Hematopoietic multipotent progenitor cell treated with erythropoietin and hydrocortisone succinate and interleukin-3 and kit ligand, for 4 days (in vitro differentiated cells): Measurements from ENCODE around the gene CNRIP1.
"Not testable (repeated sequence)": the region's sequence is repeated elsewhere in the genome, so short reads cannot be mapped to it uniquely, and the experiment has no call there.

Experiments
- DNase-seq: peaks from one replicate; pipeline ENCODE4 v3.0.0-alpha.2; 2015

The CNRIP1 gene, protein sequence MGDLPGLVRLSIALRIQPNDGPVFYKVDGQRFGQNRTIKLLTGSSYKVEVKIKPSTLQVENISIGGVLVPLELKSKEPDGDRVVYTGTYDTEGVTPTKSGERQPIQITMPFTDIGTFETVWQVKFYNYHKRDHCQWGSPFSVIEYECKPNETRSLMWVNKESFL

DNA sequence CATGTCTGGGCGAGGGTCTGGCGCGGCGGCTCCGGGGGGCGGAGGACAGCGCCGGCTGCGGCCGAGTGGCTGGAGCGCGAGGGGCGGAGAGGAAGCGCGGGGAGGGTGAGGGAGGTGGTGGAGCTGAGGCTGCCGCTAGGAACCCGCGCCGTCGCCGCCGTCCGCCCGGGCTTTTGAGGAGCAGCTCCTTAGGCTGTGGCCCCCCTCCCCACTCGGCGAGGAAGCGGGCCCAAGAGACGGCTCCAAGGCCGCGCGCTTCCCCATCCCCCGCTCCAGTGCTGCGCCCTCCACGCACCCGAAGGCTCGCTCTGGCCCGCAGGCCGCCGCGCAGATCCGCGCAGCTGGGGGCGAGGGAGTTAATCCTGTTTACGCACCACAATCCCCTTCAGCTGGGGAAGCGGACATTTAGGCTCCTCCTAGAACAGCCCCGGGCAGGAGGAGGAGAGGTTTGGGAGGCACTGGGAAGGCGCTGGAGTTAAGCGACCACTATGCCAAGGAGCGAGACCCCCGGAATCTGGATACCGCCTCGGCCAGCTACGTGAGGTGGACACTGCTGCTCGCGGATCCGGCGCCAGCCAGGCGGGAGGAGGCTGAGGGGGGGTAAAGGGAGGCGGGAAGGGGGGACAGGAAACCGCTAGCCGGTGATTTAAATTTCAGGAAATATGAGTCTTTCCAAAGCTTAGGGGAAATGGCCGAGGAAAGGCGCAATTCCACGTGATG, at the start of gene CNRIP1:
CNRIP1 (minus strand) TSS at position 552 of the 720 bp plus-strand sequence; CDS start at position 3, 549 bp downstream.
- peak; percentile 78 for DNase-seq

DNA sequence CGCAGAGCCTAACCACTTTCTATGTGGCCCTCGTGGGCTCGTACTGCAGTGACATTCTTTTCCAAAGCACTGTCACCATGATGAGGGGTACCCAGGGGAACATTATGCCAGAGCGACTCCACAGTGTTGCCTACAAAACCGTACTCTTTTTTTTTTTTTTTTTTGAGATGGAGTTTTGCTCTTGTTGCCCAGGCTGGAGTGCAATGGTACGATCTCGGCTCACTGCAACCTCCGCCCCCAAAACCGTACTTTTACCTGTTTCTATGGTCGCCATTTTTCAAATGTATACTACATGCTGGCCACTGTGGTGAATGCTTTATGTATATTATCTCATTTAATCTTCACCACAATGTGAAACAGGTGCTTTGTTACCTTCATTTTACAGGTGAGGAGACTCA, 49.6 kb upstream of the CNRIP1 start:
- no peak for DNase-seq

DNA sequence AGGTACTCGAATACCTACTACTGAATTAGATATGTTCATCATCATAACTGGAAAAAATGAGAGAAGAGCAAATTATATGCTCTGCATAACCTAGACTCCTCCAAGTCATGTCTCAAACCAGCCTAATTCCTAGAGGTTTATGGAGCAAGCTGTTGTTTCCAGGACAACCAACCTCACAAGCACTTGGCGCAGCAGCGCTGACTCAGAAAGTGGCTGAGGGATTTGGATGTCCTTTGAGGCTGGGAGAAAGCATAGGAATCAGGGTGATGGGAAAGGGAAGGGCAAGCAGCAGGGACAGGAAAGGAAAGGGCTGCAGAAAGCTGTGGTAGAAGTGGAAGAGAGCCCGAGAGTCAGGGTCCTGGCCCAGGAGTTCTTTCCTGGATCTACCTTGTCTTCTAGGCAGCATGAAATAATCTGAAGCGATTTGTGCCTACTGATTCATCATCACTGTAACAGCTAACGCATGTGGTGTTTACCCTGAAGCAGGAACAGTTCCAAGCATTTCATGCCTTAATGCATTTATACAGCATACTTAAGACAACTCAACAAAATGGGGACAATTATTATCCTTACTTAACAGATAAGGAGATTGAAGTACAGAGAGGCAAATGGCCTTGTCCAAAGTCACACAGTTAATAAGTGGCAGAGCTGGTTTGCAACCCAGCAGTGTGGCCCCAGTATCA, 49.0 kb upstream of the CNRIP1 start:
- DNase-seq: no peak

DNA sequence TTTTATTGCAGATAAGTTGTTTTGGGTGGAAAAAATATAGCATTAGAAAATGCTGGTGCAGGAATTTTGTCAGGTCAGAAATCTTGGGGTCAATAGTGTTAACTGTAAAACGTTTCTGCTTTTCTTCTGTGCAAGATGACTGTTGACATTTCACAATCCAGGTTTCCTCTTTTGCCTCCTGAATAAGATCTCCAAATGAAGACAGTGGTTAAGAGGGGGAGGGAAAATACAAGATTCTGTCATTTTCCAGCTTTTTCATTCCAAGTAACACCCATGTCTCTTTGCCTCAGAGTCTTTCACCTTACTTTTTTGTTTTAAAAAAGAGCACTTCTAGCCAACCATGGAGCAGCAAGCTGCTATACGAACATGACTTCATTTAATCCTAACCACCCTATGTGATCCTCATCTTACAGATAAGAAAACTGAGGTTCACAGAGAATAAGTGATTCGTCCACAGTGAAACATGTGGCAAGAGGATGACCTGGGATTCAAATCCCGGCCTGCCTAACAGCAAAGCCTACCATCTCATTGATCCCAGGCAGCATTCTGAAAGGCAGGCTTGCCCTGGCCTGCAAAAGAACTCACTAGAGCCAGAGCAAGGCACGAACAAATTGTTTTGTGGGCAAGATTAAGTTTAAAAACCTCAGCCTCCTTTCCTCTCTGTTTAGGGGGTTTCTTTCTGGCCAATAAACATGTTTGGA, 48.4 kb upstream of the CNRIP1 start:
- DNase-seq: peak; percentile 71

DNA sequence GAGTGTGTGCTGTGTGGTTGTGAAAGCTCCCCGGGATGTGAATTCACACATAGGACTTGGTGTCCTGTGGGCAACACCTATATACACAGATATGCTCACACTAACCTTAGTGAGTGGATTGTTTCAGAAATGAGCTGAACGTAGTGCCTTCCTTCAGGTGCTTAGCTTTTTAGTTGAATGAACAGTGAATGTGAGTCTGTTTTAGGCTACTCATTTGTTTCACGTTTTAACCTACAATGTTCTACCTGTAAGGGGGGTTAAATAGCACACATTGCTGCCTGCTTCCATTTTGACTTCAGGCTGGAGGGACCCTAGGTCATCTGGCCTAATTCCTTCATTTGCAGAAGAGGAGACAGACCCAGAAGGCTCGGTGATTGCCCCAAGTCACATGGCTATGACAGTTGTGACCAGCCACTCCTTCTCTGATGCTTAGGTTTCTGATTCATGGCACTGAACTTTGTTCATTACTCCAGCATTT, 46.4 kb upstream of the CNRIP1 start:
- DNase-seq: peak; percentile 71

DNA sequence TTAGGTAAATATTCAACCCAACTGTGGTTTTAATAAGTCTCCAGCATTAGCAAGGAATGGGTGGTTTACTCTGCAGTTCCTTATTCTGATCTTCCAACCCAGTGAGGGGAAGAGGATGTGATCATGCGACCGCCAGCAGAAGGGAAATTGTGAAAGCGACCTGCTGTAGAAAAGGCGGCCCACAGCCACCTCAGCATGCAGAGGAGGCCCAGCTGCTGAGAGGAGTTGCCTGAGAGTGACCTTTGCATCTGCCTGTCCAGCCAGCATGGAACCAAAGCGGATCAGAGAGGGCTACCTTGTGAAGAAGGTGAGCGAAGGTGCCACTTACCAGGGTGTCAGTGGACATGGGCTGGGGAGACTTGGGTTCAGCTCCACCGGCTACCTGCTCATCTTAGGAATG, 45.3 kb upstream of the CNRIP1 start, which contains the start of gene PLEK:
PLEK (plus strand) TSS at position 196 of the 400 bp plus-strand sequence; CDS start at position 266, 70 bp downstream.
- DNase-seq: peak; percentile 93

DNA sequence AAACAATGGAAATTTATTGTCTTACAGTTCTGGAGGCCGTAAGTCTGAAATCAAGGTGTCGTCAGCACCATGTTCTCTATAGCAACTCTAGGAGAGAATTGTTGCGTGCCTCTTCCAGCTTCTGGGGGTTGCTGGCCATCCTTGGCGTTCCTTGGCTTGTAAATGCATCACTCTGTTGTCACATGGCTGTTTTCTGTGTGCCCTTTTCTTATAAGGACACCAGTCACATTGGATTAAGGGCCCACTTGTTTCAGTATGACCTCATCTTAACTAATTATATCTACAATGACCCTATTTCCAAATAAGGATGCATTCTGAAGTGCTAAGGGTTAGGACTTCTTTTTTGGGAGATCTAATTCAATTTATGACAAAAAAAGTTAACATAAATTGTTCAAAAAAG, 44.0 kb upstream of the CNRIP1 start:
- no peak for DNase-seq

DNA sequence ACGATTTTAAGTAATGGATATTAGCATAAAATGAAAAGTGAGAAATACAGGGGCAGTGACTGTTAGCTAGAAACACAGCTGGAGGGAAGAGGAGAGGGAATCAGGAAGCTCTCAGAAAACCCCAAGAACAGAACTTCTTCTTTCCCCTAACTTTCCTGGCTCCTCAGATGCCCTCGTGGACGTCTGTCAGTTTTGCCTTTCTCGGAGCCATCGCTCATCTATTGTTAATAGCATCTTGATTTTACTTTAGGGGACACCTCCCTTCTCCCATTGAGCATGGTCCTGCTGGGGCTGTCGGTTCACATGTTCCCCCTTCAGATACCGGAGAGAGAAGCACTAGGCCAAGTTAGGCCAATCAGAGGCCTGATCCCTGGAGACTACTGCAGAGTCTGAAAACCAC, 43.0 kb upstream of the CNRIP1 start:
- peak; percentile 42 for DNase-seq

DNA sequence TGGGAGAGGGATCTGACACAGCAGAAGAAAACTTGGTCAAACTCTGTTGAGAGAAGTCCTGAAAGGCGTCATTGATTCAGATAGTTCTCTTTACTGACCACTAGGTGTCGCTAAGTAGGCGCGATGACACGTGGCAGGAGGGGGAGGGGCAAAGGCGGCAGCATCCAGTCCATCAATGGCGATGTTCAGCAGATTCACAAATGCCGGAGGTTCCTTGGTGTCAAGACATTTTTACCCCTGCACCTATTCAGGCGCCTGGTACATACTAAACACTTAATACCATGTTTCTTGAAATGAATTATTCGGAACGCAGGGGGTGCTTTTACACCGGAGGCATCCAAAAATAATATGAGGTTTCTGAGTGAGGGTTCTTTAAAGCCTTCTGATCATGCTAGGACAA, 42.3 kb upstream of the CNRIP1 start:
- peak; percentile 95 for DNase-seq

DNA sequence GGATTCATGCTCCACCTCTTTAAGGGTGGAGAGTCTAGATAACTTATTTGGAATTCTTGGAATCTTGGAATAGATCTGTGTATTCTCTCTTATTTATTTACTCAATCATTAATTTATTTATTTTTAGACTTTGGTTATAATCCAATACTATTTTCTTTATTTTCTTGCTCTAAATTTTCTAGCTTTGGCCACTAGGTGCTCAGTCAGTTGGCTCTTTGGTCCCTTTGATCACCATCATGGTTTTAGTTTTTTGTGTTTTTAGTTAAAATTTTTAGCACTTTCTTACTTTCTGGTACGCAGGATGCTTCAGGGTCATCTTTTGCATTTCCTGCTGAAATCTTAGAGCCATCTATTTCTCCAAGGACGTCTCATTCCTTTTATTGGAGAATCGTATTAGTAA, 40.1 kb upstream of the CNRIP1 start:
- DNase-seq: peak; percentile 35

DNA sequence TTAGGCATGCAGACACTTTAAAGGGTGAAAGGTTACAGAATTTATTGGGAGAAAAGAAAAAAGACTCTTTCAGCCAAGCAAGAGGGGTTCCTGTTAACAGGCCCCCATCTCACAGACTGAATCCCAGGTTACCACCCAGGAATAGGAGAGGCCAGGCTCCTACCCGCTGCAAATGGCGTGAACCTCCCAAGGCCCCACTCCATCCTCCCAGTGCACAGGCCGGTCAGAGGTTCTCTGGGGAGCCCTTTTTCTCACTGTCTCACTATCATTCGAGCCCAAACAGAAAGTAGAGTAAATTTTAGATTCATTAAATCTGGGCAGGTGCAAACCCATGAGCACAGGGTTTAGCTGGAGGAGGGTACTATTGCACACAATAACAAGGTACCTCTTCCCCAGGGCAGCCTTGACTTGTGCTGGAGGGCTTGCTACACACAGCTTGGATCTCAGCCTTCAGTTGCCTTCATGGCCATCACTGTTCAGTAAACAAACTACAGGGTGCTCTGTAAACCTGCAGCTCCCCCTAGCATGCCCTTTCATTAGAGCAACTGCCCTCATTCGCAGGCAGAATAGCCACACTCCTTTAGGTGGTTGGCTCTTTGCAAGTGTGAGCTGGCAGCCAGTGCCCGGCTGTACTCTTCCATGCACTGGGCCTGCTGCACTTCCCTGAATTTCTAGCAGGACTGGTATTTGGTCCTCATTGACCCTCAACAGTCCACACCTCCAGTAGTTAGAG, 38.0 kb upstream of the CNRIP1 start:
- DNase-seq: peak; percentile 95

DNA sequence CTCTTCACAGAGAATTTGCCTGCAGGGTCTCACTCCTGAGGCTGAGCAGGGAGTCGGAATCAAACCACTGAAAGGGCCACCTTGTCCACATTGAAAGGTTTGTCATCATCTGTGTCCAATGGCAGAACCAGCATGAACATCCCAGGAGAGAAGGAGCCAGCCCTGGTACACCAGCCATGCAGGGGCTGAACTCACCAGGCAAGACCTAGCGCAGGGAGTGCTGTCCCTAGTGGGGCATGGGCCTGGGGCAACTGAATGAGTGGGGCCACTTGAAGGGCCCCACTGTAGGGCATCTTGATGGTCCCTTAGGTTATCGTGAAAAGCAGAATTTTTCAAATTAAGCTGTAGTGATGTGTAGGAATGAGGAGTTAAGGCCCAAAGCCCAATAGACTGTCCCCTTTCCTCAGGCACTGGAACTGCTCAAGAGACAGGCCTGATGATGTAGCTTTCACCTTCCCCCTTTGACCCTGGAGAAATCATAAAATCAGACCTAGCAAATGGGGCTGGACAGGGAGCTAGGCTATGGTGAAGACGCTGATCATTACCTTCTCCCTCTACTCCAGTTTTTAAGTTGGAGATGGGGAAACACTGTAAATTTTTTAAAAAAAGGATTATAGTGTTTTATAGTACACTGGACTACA, 37.0 kb upstream of the CNRIP1 start:
- no peak for DNase-seq

DNA sequence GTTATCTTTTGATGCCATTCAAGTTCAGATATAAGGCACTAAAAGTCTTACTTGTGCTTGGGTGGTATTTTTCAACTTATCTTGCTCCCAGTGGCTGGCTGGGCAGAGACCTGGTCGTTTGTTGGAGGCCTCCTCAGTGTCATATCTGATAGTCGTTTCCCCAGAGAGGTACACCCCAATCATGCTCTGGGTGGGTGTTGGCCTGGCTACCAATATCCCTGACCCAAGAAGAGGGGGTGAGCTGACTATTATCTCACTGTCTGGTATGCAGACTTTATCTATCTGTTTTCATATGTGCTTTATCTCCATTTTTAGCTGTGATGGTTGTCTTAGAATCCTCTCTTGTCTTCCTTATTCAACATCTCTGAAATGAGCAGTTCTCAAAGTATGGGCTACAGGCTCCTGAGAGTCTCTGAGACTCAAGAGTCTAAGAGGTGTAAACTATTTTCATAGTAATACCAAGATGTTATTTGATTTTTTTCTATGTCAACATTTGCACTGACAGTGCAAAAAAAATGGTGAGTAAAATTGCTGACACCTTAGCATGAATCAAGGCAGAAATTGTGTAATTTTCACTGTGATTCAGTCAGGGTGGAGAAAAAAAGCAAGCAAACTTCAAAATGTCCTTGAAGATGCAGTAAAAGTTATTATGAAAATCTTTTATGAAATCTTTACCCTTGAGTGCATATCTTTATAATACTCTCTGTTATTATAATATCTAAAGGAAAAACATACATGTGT, 33.1 kb upstream of the CNRIP1 start:
- DNase-seq: peak; percentile 98

DNA sequence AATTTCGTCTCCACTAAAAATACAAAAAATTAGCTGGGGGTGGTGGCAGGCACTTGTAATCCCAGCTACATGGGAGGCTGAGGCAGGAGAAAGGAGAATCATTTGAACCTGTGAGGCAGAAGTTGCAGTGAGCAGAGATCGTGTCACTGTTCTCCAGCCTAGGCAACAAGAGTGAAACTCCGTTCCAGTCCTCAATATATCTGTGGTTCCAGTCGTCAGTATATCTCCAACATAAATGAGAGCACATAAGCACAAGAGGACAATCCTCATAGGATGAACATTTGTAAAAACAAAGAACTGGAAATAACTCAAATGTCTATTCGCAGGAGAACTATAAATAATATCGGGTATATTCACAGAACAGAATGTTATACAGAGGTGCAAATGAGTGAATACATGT, 32.2 kb upstream of the CNRIP1 start:
- peak; percentile 69 for DNase-seq

DNA sequence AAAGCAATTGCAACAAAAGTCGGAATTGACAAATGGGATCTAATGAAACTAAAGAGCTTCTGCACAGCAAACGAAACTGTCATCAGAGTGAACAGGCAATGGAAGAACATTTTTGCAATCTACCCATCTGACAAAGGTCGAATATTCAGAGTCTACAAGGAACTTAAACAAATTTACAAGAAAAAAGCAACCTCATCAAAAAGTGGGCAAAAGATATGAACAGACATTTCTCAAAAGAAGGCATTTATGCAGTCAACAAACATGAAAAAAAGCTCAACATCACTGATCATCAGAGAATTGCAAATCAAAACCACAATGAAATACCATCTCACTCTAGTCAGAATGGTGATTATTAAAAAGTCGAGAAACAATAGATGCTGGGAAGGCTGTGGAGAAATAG, 29.3 kb upstream of the CNRIP1 start:
- DNase-seq: not testable (repeated sequence)

DNA sequence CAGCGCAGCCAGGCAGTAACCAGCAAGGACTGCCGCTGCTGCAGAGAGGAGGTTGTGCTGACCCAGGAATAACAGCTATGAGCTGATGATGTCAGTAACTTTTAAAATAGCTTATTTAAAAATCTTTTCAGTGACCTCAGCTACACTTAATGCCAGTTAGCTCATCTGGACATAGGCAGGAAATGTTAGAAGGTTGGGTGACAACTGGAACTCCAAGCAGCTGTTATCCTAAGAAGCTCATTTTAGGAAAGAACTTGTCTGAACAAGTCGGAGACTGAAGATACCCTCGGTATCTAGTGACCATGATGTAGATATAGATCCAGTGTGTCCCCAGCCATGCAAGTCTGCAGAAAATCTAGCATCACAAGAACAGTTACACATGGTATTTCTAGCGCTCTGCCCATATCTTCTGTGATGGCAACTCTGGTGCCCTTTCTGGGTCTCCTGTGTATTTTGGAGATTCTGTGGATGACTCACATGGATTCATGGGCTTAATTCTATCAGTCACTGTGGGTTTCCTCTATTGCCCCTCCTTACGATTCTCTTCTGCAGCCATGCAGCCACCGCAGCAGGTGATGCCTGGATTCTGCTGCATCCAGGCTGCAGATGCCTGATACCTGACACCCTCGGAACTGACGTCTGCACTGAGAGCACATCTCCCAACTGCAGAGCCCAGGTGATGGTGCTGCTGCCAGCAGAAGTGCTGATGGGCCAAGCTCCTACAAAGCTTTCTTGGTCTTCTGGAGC, 25.6 kb upstream of the CNRIP1 start:
- DNase-seq: no peak

DNA sequence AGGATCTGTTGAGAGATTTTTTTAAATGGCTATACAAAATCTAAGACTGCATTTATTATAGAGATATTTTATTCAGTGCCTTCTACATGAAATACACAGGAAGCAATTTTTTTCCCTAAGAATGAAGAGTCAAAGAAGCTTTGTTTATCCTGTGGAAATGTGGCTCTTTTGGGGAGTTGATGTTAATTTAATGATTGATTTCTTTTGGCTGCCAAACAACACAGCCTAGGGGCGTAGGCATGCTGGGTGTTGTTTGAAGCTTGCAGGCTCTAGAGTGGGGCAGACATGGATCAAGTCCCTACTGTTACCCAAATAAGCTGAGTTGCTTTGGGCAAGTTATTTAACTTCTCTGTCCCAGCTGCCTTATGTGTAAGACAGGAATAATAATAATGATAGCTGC, 24.3 kb upstream of the CNRIP1 start:
- no peak for DNase-seq

DNA sequence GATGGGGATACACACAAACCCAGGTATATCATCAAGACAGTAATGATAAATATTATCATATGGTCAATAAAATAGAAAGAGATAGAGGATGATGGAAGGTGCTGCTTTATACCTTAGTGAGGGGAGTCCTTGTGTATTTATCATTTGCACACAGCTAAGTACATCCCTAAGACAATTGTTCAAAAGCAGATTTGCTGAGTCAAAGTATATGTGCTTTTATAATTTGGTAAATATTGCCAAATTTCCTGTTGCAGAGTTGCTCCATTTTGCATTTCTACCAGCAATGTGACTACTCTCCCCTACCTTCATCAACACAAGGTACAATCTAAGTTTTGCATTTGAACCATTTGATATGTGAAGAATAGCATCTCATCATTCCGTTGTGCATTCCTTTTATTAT, 22.7 kb upstream of the CNRIP1 start:
- DNase-seq: peak; percentile 44

DNA sequence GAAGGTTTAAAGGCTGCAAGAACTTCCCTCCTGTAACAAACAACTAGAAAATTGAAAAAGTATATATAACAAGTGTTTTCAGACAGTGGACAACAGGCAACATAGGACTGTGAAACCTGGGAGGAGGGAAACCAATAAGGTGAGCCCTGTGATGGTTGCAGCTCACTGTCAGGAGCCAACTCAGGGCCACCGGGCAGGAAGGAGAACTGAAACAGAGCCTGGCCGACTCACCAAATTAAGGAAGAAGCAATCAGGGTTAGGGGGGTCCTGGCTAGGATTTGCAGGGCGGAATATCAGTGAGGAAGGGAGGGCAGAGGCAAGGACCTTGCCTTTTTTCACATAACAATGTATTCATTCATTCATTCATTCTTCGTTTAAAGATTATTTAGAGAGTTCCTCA, 21.8 kb upstream of the CNRIP1 start:
- DNase-seq: no peak

DNA sequence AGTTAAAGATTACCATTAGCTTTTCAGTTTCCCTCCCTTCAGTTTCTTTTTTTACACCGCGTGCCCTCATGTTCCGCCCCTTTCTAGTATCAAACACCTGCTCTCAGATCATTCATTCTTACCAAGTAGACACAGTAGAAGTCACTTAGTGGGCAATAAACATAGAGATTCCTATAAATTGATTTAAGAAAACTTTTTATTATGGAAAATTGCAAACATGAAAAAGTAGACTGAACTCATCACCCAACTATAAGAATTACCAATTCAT, 21.2 kb upstream of the CNRIP1 start:
- no peak for DNase-seq
